Testis (tissue), 3 donors: ENCODE results near the gene LYPLA2. TPM values are rescaled to one million over a fixed set of nuclear protein-coding genes. Genes with fewer than 3 reads are reported as not detected.
"Not testable (repeated sequence)": the region's sequence is repeated elsewhere in the genome, so short reads cannot be mapped to it uniquely, and the experiment has no call there.

Experiments used
- DNase-seq: peaks from one replicate; pipeline ENCODE4 v3.0.0-alpha.2; 2019
- H3K27ac ChIP-seq, 2 donors: fragments of 200-600 bp; sonication (generic); one replicate each; pipeline ENCODE4 v1.5.1; 2019
- H3K27me3 ChIP-seq: fragments of 200-600 bp; sonication (generic); one replicate; pipeline ENCODE4 v1.5.1; 2019
- H3K36me3 ChIP-seq: fragments of 200-600 bp; sonication (generic); one replicate; pipeline ENCODE4 v1.5.1; 2017; ENCODE audit warnings: low read depth; ENCODE audit errors: missing control alignments
- H3K4me1 ChIP-seq: fragments of 200-600 bp; sonication (generic); one replicate; pipeline ENCODE4 v1.5.1; 2019
- H3K4me3 ChIP-seq, 2 donors: fragments of 200-600 bp; sonication (generic); one replicate each; pipeline ENCODE4 v1.5.1; 2017 to 2019
- H3K9me3 ChIP-seq: fragments of 200-600 bp; sonication (generic); one replicate; pipeline ENCODE4 v1.5.1; 2017
- CTCF ChIP-seq, 3 experiments: fragments of 450-650 bp in 2 of 3; fragments of 200-600 bp in 1 of 3; sonication (generic) in 1 of 3; IDR thresholded peaks; one replicate each; pipeline ENCODE4 v1.5.1; 2016 to 2019; ENCODE audit warnings: antibody characterized with exemption in 3 of 3, mild to moderate bottlenecking in 2 of 3, moderate library complexity in 1 of 3
- POLR2A ChIP-seq: fragments of 450-650 bp; IDR thresholded peaks from one replicate; pipeline ENCODE4 v1.6.1; 2017; ENCODE audit warnings: antibody characterized with exemption, mild to moderate bottlenecking, moderate library complexity
- WGBS, 2 donors: methylation state at CpG; one replicate each; pipeline ENCODE4 v1.1.5; 2018; 5-methylcytosine and 5-hydroxymethylcytosine counted together
- intact Hi-C: fragments of 100-400 bp; cut with DNase I; formaldehyde crosslinking; loops from one replicate; pipeline ENCODE4 v1.15.1; 2023; ENCODE audit warnings: low total_unique reads
- polyA plus RNA-seq: library from polyadenylated mRNA; stranded (reverse); fragments of 350-450 nt; fragmentation: Illumina TruSeq; extraction: RNeasy Lipid Tissue Mini Kit (QIAGEN cat#74804); gene quantifications from one replicate; pipeline ENCODE4 v1.2.3, GENCODE V29; 2014; ENCODE audit warnings: low read depth, low replicate concordance; ENCODE audit not compliant: insufficient read depth
- total RNA-seq, 2 donors: library from RNA; depleted of rRNA; stranded (reverse); fragments of >200 nt; gene quantifications; one replicate each; pipeline ENCODE4 v1.2.3, GENCODE V29; 2016

Gene LYPLA2
- total and polyA plus RNA-seq, 3 donors from 2014 or later: 36.1 to 47.8 (median 46.5) TPM

DNA sequence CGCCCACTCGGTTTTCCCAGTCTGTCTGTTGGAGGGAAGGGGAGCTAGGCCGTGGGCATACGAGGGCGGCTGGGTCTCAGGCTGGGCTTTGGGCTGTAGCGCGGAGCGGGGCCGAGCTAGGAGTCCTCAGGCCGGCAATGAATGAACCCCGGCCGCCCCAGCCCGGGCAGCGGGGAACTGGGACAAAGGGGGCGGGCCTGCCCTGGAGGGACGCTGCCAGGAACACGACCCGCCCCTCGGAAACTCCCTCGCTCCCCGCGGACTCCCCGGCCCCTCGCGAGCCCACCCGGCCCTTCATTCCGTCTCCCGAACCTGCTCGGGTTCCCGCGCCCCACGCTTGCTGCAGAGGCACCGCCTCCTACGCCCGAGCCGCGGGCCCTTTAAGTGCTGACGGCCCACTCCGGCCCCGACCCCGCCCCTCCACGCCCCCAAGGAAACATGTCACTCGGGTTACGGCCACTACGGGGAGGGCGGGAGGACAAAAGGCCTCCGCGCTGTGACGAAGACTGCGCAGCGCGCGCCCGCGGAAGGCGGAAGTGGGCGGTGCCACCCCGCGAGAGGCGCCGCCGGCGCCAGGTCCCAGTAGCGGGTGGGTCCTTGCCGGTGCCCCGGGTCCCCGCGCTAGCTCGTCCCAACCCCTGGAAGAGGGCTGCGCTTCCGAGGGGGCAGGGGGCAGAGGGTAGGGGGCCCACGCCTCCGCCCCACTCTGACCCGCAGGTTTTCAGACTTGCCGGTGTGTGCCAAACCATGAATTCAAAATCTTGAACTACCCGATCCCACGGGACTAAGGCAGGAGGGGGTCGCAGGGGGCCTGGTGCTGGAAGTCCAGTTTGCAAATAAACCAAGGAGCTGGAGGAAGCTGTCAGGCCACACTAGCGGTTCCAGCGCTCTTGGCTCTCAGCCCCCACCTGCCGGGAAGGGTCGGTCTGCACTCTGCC lies 9.7 kb downstream of the LYPLA2 start, which contains the start of gene GALE:
GALE (minus strand) TSS at position 355 of the 938 bp plus-strand sequence. CDS start 1,747 bp downstream, outside the sequence.
- WGBS, 2 donors: 0 to 1% methylated on average over 6 to 66 of the region's 82 CpGs
- intact Hi-C loops: no loop called here

DNA sequence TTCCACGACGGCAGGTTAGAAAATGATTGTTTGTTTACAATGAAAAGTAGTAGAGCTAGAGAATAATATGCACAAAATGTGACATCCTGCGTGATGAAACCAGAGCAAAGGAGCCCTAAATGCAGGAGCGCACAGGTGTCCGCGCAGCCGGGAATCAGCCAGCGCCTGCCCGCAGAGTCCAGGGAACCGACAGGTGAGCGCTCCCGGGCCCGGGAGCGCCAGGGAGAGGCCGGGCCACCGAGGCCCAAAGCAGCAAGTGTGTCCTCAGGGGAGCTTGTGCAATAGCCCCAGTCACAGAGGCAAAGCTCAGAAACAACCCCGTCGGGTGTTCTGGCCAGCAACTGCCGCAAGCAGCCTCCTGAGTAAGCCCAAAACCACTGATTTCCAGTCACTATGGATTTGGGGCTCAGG lies 10.4 kb downstream of the LYPLA2 start:
- intact Hi-C loops: no loop called here
- DNase-seq: no peak
- 12 to 19% methylated on average over 16 to 19 of the region's 19 CpGs for WGBS, 2 donors
- Histone ChIP-seq H3K9me3 (no peaks in the 10 kb centered on the region), H3K36me3 (no peaks in the 10 kb centered on the region), H3K27me3 (no peaks in the 10 kb centered on the region), H3K27ac (peak overlapping the region; percentile 85), H3K4me3 (peak overlapping the region; percentile 71 to 86), H3K4me1 (peaks cover 22% of the 10 kb centered on the region)
- TF ChIP-seq POLR2A: no peak
- no peak for TF ChIP-seq CTCF (IDR thresholded peaks at IDR 0.05)

More for the DNA sequence above, 9.7 kb downstream of the LYPLA2 start, which contains the start of gene GALE:
- peak within 1 kb of the TSS; percentile 85 for H3K27ac ChIP-seq
- H3K9me3 ChIP-seq: no peaks in the 10 kb centered on the region
- DNase-seq: peak; percentile 97
- no peaks in the 10 kb centered on the region for H3K36me3 ChIP-seq
- no peaks in the 10 kb centered on the region for H3K27me3 ChIP-seq
- H3K4me3 ChIP-seq: peak within 1 kb of the TSS; percentile 71 to 86
- no peak for TF ChIP-seq POLR2A
- peak in 1 of 3 experiments; percentile 37 for TF ChIP-seq CTCF (IDR thresholded peaks at IDR 0.05)
- peaks cover 22% of the 10 kb centered on the region for H3K4me1 ChIP-seq

DNA sequence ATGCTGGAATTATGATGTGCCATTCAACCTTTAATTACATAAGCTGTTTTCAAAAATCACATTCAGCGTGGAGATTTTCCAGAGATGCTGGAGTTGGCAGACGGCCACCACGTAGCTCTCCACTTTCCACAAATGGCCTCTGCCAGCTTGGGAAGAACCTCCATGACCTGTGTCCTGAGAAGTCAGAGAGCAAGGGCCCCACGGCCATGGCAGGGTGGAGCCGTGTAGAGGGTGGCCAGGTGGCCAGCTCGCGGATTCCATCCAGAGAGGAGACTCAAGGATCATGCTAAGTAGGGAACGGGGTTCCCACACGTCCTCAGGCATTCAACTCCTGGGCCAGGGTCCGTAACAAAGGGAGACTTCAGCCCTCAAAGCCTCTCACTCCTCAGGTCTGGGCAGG lies 10.9 kb downstream of the LYPLA2 start:
- intact Hi-C loops: no loop called here
- no peak for DNase-seq
- WGBS, 2 donors: 20 to 58% methylated on average over 3 to 10 of the region's 10 CpGs
- TF ChIP-seq CTCF (IDR thresholded peaks at IDR 0.05): no peak
- no peak for TF ChIP-seq POLR2A
- H3K36me3 ChIP-seq: no peaks in the 10 kb centered on the region
- H3K27ac ChIP-seq: peak overlapping the region; percentile 51 to 85
- H3K4me1 ChIP-seq: peaks cover 22% of the 10 kb centered on the region
- no peaks in the 10 kb centered on the region for H3K9me3 ChIP-seq
- H3K27me3 ChIP-seq: no peaks in the 10 kb centered on the region
- H3K4me3 ChIP-seq: no peak overlapping the region

DNA sequence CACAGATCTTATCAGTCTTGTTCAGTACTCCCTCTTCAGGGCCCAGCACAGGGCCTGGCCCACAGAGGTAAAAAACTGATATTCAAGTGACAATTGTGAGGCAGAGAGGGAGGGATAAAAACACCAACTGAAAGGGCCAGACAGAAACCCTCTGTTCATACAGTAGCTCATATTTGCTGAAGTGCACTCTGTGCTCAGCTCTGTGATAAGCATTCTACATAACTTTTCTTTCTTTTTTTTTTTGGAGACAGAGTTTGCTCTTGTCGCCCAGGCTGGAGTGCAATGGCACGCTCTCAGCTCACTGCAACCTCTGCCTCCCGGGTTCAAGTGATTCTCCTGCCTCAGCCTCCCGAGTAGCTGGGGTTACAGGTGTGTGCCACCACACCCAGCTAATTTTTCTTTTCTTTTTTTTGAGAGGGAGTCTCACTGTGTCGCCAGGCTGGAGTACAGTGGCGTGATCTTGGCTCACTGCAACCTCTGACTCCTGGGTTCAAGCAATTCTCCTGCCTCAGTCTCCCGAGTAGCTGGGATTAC lies 11.9 kb downstream of the LYPLA2 start:
- H3K36me3 ChIP-seq, H3K27me3 ChIP-seq, DNase-seq, H3K4me3 ChIP-seq, intact Hi-C loops, H3K9me3 ChIP-seq: not testable (repeated sequence)
- WGBS, 2 donors: 56 to 78% methylated on average over 7 of the region's 7 CpGs
- Histone ChIP-seq H3K27ac (peak overlapping the region in 1 of 2 donors; percentile 51), H3K4me1 (peaks cover 22% of the 10 kb centered on the region)

DNA sequence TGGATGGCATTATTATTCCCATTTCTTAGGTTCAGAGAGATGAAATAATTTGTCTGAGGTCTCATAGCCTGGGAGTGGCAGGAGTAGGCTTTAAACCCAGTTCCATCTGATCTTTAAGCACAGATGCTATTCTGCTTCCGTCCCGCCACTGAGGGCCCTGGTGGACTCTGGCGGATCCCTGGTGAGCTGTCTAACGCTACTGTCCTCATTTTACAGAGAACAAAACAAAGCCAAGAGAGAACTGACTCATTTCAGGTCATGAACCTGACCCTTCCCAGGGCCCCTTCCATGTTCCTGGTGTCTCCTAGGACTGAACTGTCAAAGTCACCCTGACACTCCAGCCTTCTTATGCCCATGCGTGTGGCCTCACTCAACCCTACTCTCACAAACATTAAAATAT lies 12.7 kb downstream of the LYPLA2 start:
- WGBS, 2 donors: 93 to 98% methylated on average over 5 of the region's 5 CpGs
- Histone ChIP-seq H3K4me3 (no peak overlapping the region), H3K27ac (no peak overlapping the region), H3K27me3 (no peaks in the 10 kb centered on the region), H3K4me1 (peaks cover 22% of the 10 kb centered on the region), H3K36me3 (no peaks in the 10 kb centered on the region), H3K9me3 (no peaks in the 10 kb centered on the region)
- no peak for TF ChIP-seq CTCF (IDR thresholded peaks at IDR 0.05)
- TF ChIP-seq POLR2A: no peak
- intact Hi-C loops: no loop called here
- DNase-seq: no peak
